Fibroblast of lung (primary cell): Measurements from ENCODE around the gene MICOS13. TPM values are rescaled to one million over a fixed set of nuclear protein-coding genes. Genes with fewer than 3 reads are reported as not detected.

Experiments
- DNase-seq, 2 donors: peaks; one replicate each; pipeline versions ENCODE4 v3.0.0 to v3.0.0-alpha.2; 2010; ENCODE audit warnings: low read depth in 2 of 2
- H2AFZ ChIP-seq: 2 replicates; pipeline ENCODE4 v1.5.1; 2012; ENCODE audit warnings: low read length, control low read depth, inconsistent platforms
- H3K27ac ChIP-seq: 2 replicates; pipeline ENCODE4 v1.5.1; 2011; ENCODE audit warnings: low read length, control low read depth; ENCODE audit not compliant: insufficient read depth
- H3K27me3 ChIP-seq: 2 replicates; pipeline ENCODE4 v1.5.1; 2011; ENCODE audit warnings: mild to moderate bottlenecking, low read length; ENCODE audit not compliant: control insufficient read depth, insufficient read depth
- H3K36me3 ChIP-seq: 2 replicates; pipeline ENCODE4 v1.5.1; 2011; ENCODE audit warnings: low read length; ENCODE audit not compliant: control insufficient read depth, insufficient read depth
- H3K4me1 ChIP-seq: 2 replicates; pipeline ENCODE4 v1.5.1; 2011; ENCODE audit warnings: low read length; ENCODE audit not compliant: control insufficient read depth, insufficient read depth; ENCODE audit errors: extremely low read depth
- H3K4me2 ChIP-seq: 2 replicates; pipeline ENCODE4 v1.5.1; 2011; ENCODE audit warnings: low read length, control low read depth; ENCODE audit not compliant: insufficient read depth; ENCODE audit errors: extremely low read depth
- H3K4me3 ChIP-seq, 4 experiments: fragments of 200-600 bp in 1 of 4; sonication (generic) in 1 of 4; replicated peaks in 1 of 4; 2 replicates each; pipeline ENCODE4 v1.5.1; 2011 to 2016; ENCODE audit warnings: low read length in 4 of 4, low read depth in 3 of 4, mild to moderate bottlenecking in 3 of 4, control low read depth in 2 of 4, inconsistent platforms in 1 of 4, mixed read lengths in 1 of 4; ENCODE audit not compliant: insufficient read depth in 1 of 4; ENCODE audit errors: control extremely low read depth in 1 of 4
- H3K79me2 ChIP-seq: 2 replicates; pipeline ENCODE4 v1.5.1; 2012; ENCODE audit warnings: mild to moderate bottlenecking, low read length, inconsistent platforms; ENCODE audit not compliant: control insufficient read depth, insufficient read depth
- H3K9ac ChIP-seq: 2 replicates; pipeline ENCODE4 v1.5.1; 2011; ENCODE audit warnings: mild to moderate bottlenecking, low read length, control low read depth; ENCODE audit not compliant: insufficient read depth
- H3K9me3 ChIP-seq: 2 replicates; pipeline ENCODE4 v1.5.1; 2012; ENCODE audit warnings: low read depth, low read length; ENCODE audit not compliant: control insufficient read depth, insufficient read depth
- H4K20me1 ChIP-seq: 2 replicates; pipeline ENCODE4 v1.5.1; 2011; ENCODE audit warnings: low read length; ENCODE audit not compliant: control insufficient read depth, insufficient read depth; ENCODE audit errors: extremely low read depth
- EZH2 ChIP-seq: IDR thresholded peaks from 2 replicates; pipeline ENCODE4 v1.5.1; 2012; ENCODE audit warnings: low read length, control low read depth, mild to moderate bottlenecking; ENCODE audit errors: missing control alignments
- polyA plus RNA-seq, 2 donors: library from polyadenylated mRNA; depleted of rRNA in 1 of 2; stranded (reverse) in 1 of 2; unstranded in 1 of 2; fragments of >200 nt; gene quantifications; 2 replicates each; pipeline ENCODE4 v1.2.1, GENCODE V29; 2011 to 2012; ENCODE audit warnings: missing spikeins in 1 of 2
- total RNA-seq: library from RNA; depleted of rRNA; stranded (reverse); fragments of >200 nt; gene quantifications from 2 replicates; pipeline ENCODE4 v1.2.1, GENCODE V29; 2014
- TF ChIP-seq, protein P1 (sequence below), 2 donors: IDR thresholded peaks in 1 of 2; conservative IDR thresholded peaks in 1 of 2; 1 replicate in 1 of 2; 2 replicates in 1 of 2; pipeline ENCODE4 v1.5.1; 2011 to 2012; ENCODE audit warnings: low read length in 2 of 2, control low read depth in 1 of 2, inconsistent platforms in 1 of 2, low read depth in 1 of 2, mild to moderate bottlenecking in 1 of 2

The MICOS13 gene
- total and polyA plus RNA-seq, 2 donors (not counting 1 experiment from before 2014, with no cell fraction given): 20.8 to 73.5 TPM

DNA sequence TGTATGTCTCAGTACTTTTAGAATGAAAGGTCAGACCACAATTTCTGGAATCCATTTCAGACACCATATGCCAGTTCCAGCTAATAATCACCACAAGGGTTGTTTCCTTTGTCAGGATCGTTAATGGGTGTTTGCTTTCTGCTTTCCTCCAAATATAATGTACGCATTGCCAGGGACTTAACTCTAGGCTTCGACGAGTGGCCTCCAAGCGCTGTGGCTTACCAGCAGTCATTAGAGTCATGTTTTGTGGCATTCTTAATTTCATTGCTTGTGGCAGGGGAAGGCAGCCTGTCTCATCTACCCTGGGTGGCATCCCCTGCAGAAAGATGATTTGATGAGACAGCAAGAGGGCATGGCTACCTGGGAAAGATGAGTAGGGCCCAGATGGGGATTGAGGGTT is 34.9 kb downstream of the MICOS13 start:
- no peak overlapping the region for H3K4me2 ChIP-seq
- H2AFZ ChIP-seq: no peak overlapping the region
- H3K4me3 ChIP-seq: no peak overlapping the region
- H3K36me3 ChIP-seq: peaks cover 33% of the 10 kb centered on the region
- peaks cover 61% of the 10 kb centered on the region for H3K79me2 ChIP-seq
- no peak overlapping the region for H3K9ac ChIP-seq
- peaks cover 4% of the 10 kb centered on the region for H3K4me1 ChIP-seq
- H3K27ac ChIP-seq: no peak overlapping the region
- H4K20me1 ChIP-seq: peaks cover 7% of the 10 kb centered on the region
- H3K9me3 ChIP-seq: no peaks in the 10 kb centered on the region
- no peaks in the 10 kb centered on the region for H3K27me3 ChIP-seq
- TF ChIP-seq, protein P1, sequence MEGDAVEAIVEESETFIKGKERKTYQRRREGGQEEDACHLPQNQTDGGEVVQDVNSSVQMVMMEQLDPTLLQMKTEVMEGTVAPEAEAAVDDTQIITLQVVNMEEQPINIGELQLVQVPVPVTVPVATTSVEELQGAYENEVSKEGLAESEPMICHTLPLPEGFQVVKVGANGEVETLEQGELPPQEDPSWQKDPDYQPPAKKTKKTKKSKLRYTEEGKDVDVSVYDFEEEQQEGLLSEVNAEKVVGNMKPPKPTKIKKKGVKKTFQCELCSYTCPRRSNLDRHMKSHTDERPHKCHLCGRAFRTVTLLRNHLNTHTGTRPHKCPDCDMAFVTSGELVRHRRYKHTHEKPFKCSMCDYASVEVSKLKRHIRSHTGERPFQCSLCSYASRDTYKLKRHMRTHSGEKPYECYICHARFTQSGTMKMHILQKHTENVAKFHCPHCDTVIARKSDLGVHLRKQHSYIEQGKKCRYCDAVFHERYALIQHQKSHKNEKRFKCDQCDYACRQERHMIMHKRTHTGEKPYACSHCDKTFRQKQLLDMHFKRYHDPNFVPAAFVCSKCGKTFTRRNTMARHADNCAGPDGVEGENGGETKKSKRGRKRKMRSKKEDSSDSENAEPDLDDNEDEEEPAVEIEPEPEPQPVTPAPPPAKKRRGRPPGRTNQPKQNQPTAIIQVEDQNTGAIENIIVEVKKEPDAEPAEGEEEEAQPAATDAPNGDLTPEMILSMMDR (conservative IDR thresholded peaks at IDR 0.05 in 1 of 2, IDR thresholded peaks at IDR 0.05 in 1 of 2; ENCODE audit: low read depth in 1 of 2, low read length in 2 of 2): no peak
- TF ChIP-seq EZH2: no peak
- DNase-seq: no peak

GRCh38 chr19:5644037-5644436 is 36.3 kb downstream of the MICOS13 start:
- Histone ChIP-seq H4K20me1 (peaks cover 7% of the 10 kb centered on the region), H3K9me3 (no peaks in the 10 kb centered on the region), H3K4me3 (no peak overlapping the region), H3K4me1 (peaks cover 4% of the 10 kb centered on the region), H2AFZ (no peak overlapping the region), H3K36me3 (peaks cover 28% of the 10 kb centered on the region), H3K27ac (no peak overlapping the region), H3K79me2 (peaks cover 72% of the 10 kb centered on the region), H3K27me3 (no peaks in the 10 kb centered on the region), H3K9ac (no peak overlapping the region), H3K4me2 (no peak overlapping the region)
- TF ChIP-seq, protein P1 (conservative IDR thresholded peaks at IDR 0.05 in 1 of 2, IDR thresholded peaks at IDR 0.05 in 1 of 2; ENCODE audit: low read depth in 1 of 2, low read length in 2 of 2): no peak
- TF ChIP-seq EZH2: no peak
- peak in 1 of 2 donors; percentile 23 for DNase-seq

- Histone ChIP-seq H3K4me3 (no peak overlapping the region), H3K4me1 (peaks cover 4% of the 10 kb centered on the region), H2AFZ (no peak overlapping the region), H3K4me2 (no peak overlapping the region), H4K20me1 (peaks cover 7% of the 10 kb centered on the region), H3K9ac (no peak overlapping the region), H3K27ac (no peak overlapping the region), H3K79me2 (peaks cover 79% of the 10 kb centered on the region), H3K9me3 (no peaks in the 10 kb centered on the region), H3K27me3 (no peaks in the 10 kb centered on the region), H3K36me3 (peaks cover 28% of the 10 kb centered on the region)
- TF ChIP-seq, protein P1 (conservative IDR thresholded peaks at IDR 0.05 in 1 of 2, IDR thresholded peaks at IDR 0.05 in 1 of 2; ENCODE audit: low read depth in 1 of 2, low read length in 2 of 2): no peak
- no peak for TF ChIP-seq EZH2
- DNase-seq: no peak
These were observed 37.3 kb downstream of the MICOS13 start for GRCh38 chr19:5643060-5643459.
